Gastroesophageal sphincter (tissue), 4 donors: ENCODE results near the gene TECTB. TPM values are rescaled to one million over a fixed set of nuclear protein-coding genes. Genes with fewer than 3 reads are reported as not detected.
"Not testable (repeated sequence)": the region's sequence is repeated elsewhere in the genome, so short reads cannot be mapped to it uniquely, and the experiment has no call there.

Source experiments
- ATAC-seq: fragments of 150-250 bp; one replicate; pipeline ENCODE4 v1.9.1; 2016; ENCODE audit warnings: mild to moderate bottlenecking, moderate library complexity
- H3K27ac ChIP-seq, 4 donors: fragments of 200-600 bp; sonication (generic) in 3 of 4; 1 replicate in 3 of 4; 2 replicates in 1 of 4; pipeline ENCODE4 v1.5.1; 2016 to 2019
- H3K27me3 ChIP-seq: fragments of 200-600 bp; sonication (generic); one replicate; pipeline ENCODE4 v1.5.1; 2019
- H3K36me3 ChIP-seq, 2 donors: fragments of 200-600 bp; sonication (generic); one replicate each; pipeline ENCODE4 v1.5.1; 2019; ENCODE audit warnings: control low read depth in 1 of 2
- H3K4me1 ChIP-seq, 3 donors: fragments of 200-600 bp; sonication (generic); 1 replicate in 2 of 3; 2 replicates in 1 of 3; pipeline ENCODE4 v1.5.1; 2016 to 2019; ENCODE audit warnings: control low read depth in 2 of 3
- H3K4me3 ChIP-seq, 2 donors: fragments of 200-600 bp; sonication (generic); one replicate each; pipeline ENCODE4 v1.5.1; 2019; ENCODE audit warnings: mild to moderate bottlenecking in 1 of 2, moderate library complexity in 1 of 2
- H3K9me3 ChIP-seq, 3 donors: fragments of 200-600 bp; sonication (generic); one replicate each; pipeline ENCODE4 v1.5.1; 2017 to 2019; ENCODE audit warnings: control low read depth in 2 of 3
- EP300 ChIP-seq: sonication (generic); formaldehyde crosslinking; IDR thresholded peaks from one replicate; pipeline ENCODE4 v1.6.1; 2017; ENCODE audit warnings: antibody characterized with exemption, mild to moderate bottlenecking
- POLR2A ChIP-seq, 2 donors: fragments of 450-650 bp; IDR thresholded peaks; one replicate each; pipeline ENCODE4 v1.6.1; 2017; ENCODE audit warnings: antibody characterized with exemption in 2 of 2, mild to moderate bottlenecking in 2 of 2, moderate library complexity in 1 of 2
- POLR2AphosphoS5 ChIP-seq: sonication (generic); formaldehyde crosslinking; IDR thresholded peaks from one replicate; pipeline ENCODE4 v1.6.1; 2017; ENCODE audit warnings: antibody characterized with exemption
- whole genome bisulfite sequencing, 2 donors: methylation state at CpG; one replicate each; pipeline ENCODE4 v1.1.5; 2018; ENCODE audit warnings: low coverage in 1 of 2; 5-methylcytosine and 5-hydroxymethylcytosine counted together
- total RNA-seq, 4 donors: library from RNA; depleted of rRNA; stranded (reverse); fragments of >200 nt; gene quantifications; one replicate each; pipeline ENCODE4 v1.1.0, GENCODE V29; 2016
- TF ChIP-seq, protein P1 (sequence below), 4 experiments: fragments of 200-600 bp in 2 of 4; fragments of 450-650 bp in 2 of 4; sonication (generic) in 1 of 4; IDR thresholded peaks; one replicate each; pipeline ENCODE4 v1.5.1; 2017 to 2019; ENCODE audit warnings: antibody characterized with exemption in 4 of 4, mild to moderate bottlenecking in 2 of 4, moderate library complexity in 2 of 4

TECTB gene
- total RNA-seq, 4 donors from 2014 or later = not detected

- Histone ChIP-seq H3K9me3 (peaks cover 0 to 35% (median 0%) of the 10 kb centered on the region in 3 donors), H3K27ac (no peak overlapping the region), H3K4me1 (no peaks in the 10 kb centered on the region), H3K27me3 (no peaks in the 10 kb centered on the region), H3K36me3 (no peaks in the 10 kb centered on the region), H3K4me3 (no peak overlapping the region)
- 20% methylated on average over 2 of the region's 2 CpGs; no CpG with 5 or more reads in 1 of the 2 donors for WGBS, 2 donors
- no peak for TF ChIP-seq POLR2AphosphoS5
- TF ChIP-seq EP300 = no peak
- TF ChIP-seq POLR2A (IDR thresholded peaks at IDR 0.05) = no peak
- TF ChIP-seq, protein P1, sequence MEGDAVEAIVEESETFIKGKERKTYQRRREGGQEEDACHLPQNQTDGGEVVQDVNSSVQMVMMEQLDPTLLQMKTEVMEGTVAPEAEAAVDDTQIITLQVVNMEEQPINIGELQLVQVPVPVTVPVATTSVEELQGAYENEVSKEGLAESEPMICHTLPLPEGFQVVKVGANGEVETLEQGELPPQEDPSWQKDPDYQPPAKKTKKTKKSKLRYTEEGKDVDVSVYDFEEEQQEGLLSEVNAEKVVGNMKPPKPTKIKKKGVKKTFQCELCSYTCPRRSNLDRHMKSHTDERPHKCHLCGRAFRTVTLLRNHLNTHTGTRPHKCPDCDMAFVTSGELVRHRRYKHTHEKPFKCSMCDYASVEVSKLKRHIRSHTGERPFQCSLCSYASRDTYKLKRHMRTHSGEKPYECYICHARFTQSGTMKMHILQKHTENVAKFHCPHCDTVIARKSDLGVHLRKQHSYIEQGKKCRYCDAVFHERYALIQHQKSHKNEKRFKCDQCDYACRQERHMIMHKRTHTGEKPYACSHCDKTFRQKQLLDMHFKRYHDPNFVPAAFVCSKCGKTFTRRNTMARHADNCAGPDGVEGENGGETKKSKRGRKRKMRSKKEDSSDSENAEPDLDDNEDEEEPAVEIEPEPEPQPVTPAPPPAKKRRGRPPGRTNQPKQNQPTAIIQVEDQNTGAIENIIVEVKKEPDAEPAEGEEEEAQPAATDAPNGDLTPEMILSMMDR (IDR thresholded peaks at IDR 0.05) = no peak
- no peak for ATAC-seq
These were observed 35.4 kb upstream of the TECTB start for GRCh38 chr10:112247791-112248190.

DNA sequence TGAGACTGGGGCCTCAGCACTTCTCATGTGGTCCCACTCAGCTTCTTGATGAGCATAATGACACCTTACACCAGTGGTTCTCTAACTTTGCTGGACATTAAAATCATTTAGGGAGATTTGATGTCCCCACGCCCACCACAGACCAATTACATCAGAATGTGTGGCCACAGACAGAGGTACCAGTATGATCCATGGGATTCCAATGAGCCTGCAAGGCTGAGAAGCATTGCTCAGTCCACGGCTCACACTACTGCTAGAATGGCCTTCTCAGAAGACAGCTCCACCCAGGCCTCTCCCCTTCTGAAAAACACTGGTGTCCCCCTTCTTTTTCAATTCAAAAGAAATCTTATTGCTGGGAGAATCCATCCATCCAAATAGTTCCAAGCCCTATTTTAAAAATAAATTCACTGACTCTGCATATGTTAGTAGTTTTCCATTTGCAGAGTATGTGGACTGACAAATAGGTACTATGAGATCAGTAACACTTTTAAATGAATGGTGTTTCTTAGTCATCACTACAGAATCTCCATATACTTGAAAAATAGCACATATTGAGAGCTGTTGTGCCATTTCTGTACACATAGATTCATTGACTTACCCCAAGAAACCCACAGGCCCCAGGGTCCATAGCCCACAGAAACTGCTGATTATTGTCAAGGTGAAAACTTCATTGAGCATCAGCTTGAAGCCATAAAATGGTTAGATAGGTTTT, 34.5 kb upstream of the TECTB start:
- H3K36me3 ChIP-seq = no peaks in the 10 kb centered on the region
- no peak overlapping the region for H3K4me3 ChIP-seq
- no peak for TF ChIP-seq POLR2A (IDR thresholded peaks at IDR 0.05)
- TF ChIP-seq, protein P1 (IDR thresholded peaks at IDR 0.05) = no peak
- no peak for TF ChIP-seq EP300
- no peak for TF ChIP-seq POLR2AphosphoS5
- H3K9me3 ChIP-seq = peaks cover 0 to 35% (median 0%) of the 10 kb centered on the region in 3 donors
- ATAC-seq = no peak
- no peak overlapping the region for H3K27ac ChIP-seq
- H3K4me1 ChIP-seq = no peaks in the 10 kb centered on the region
- 83% methylated on average over 2 of the region's 2 CpGs; no CpG with 5 or more reads in 1 of the 2 donors for WGBS, 2 donors
- no peaks in the 10 kb centered on the region for H3K27me3 ChIP-seq

DNA sequence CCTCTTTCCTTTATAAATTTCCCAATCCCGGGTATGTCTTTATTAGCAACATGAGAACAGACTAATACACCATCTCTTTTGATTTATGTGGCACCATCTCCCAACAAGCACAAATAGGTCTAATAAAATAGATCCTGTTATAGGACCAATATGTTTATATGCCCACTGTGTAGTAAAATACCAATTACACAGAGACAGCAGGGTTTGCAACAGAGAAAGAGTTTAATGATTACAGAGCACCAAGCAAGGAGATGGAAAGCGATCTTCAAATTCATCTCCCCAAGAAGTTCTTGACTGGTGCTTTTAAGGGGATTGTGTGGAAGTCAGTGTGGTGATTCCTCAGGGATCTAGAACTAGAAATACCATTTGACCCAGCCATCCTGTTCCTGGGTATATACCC, 33.5 kb upstream of the TECTB start:
- Histone ChIP-seq H3K9me3 (peaks cover 0 to 35% (median 0%) of the 10 kb centered on the region in 3 donors), H3K36me3 (no peaks in the 10 kb centered on the region), H3K27me3 (no peaks in the 10 kb centered on the region), H3K27ac (no peak overlapping the region), H3K4me1 (no peaks in the 10 kb centered on the region), H3K4me3 (no peak overlapping the region)
- no peak for ATAC-seq
- TF ChIP-seq EP300 = no peak
- TF ChIP-seq, protein P1 (IDR thresholded peaks at IDR 0.05) = no peak
- TF ChIP-seq POLR2A (IDR thresholded peaks at IDR 0.05) = no peak
- TF ChIP-seq POLR2AphosphoS5 = no peak
- 96 to 100% methylated on average over 1 to 2 of the region's 2 CpGs for WGBS, 2 donors

DNA sequence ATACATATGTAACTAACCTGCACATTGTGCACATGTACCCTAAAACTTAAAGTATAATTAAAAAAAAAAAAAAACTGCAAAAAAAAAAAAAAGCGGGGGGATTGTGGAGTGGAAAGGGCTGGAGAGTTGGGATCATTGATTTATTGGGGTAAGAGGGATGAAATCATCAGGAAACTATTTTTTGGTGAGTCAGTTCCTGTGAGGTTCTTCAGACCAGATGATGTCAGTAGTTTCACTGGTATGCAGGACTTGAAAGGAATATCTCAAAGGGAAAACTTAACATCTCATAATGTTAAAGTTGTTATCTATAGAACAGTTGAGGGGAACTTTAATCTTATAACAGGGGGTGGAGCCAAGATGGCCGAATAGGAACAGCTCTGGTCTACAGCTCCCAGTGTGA, 32.6 kb upstream of the TECTB start:
- TF ChIP-seq, protein P1 (IDR thresholded peaks at IDR 0.05) = no peak
- no peak for TF ChIP-seq EP300
- no peak for TF ChIP-seq POLR2A (IDR thresholded peaks at IDR 0.05)
- no peak for TF ChIP-seq POLR2AphosphoS5
- H3K9me3 ChIP-seq = peaks cover 0 to 35% (median 0%) of the 10 kb centered on the region in 3 donors
- H3K36me3 ChIP-seq = no peaks in the 10 kb centered on the region
- no peaks in the 10 kb centered on the region for H3K4me1 ChIP-seq
- H3K27ac ChIP-seq = no peak overlapping the region
- no peak overlapping the region for H3K4me3 ChIP-seq
- no peak for ATAC-seq
- no peaks in the 10 kb centered on the region for H3K27me3 ChIP-seq
- 60 to 80% methylated on average over 1 to 2 of the region's 2 CpGs for WGBS, 2 donors

DNA sequence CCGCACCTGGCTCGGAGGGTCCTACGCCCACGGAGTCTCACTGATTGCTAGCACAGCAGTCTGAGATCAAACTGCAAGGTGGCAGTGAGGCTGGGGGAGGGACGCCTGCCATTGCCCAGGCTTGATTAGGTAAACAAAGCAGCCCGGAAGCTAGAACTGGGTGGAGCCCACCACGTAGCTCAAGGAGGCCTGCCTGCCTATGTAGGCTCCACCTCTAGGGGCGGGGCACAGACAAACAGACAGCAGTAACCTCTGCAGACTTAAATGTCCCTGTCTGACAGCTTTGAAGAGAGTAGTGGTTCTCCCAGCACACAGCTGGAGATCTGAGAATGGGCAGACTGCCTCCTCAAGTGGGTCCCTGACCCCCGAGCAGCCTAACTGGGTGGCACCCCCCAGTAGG, 32.0 kb upstream of the TECTB start:
- not testable (repeated sequence) for H3K4me3 ChIP-seq, H3K27ac ChIP-seq, H3K27me3 ChIP-seq, H3K4me1 ChIP-seq, ATAC-seq, H3K36me3 ChIP-seq
- peaks cover 0 to 35% (median 0%) of the 10 kb centered on the region in 3 donors for H3K9me3 ChIP-seq
- no CpG with 5 or more reads among the region's 9 CpGs for WGBS, 2 donors
